ENCODE measurements around the gene TMC5.

DNA sequence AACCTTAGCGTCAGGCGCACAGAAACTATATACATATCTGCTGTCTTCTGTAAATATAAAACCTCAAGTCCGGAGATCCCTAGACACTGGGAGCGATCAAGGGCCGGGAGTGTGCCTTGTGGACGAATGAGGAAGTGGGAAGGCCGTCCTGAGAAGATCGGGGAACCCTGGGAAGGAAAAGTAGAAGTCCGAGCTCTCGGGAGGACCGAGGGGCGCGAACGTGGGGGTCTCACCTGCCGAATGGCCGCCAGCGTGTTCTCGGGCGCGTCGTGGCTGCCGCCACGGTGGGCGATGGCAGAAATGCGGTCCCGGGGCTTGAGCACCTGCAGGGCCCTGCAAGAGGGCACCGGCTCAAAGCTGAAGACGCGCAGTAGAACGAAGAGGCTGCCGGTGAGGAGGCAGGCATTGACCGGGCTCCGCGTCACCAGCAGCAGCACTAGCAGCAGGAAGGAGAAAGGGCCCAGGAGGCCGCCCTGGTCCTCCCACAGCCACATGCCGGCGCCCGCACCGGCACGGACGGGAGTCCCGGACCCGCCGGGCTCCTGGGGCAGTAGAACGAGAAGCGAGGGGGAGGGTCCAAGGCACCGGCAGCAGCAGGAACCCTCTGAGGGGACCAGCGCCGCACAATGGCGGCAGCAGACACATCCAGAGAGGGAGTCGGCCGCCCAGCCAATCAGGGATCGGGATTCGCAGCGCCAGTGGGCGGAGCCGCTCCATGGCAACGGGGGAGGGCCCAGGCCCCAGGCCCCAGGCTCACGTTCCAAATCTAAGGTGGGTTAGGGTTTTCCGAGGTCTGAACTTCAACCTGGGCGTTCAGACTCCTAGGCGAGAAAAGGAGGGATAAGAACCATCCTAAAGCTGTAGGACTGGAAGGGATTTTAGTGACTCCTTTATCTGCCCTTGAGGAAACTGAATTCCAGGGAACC lies 104.1 kb downstream of the TMC5 start, which contains the start of gene GDE1:
- TF ChIP-seq, protein P1, sequence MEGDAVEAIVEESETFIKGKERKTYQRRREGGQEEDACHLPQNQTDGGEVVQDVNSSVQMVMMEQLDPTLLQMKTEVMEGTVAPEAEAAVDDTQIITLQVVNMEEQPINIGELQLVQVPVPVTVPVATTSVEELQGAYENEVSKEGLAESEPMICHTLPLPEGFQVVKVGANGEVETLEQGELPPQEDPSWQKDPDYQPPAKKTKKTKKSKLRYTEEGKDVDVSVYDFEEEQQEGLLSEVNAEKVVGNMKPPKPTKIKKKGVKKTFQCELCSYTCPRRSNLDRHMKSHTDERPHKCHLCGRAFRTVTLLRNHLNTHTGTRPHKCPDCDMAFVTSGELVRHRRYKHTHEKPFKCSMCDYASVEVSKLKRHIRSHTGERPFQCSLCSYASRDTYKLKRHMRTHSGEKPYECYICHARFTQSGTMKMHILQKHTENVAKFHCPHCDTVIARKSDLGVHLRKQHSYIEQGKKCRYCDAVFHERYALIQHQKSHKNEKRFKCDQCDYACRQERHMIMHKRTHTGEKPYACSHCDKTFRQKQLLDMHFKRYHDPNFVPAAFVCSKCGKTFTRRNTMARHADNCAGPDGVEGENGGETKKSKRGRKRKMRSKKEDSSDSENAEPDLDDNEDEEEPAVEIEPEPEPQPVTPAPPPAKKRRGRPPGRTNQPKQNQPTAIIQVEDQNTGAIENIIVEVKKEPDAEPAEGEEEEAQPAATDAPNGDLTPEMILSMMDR (IDR thresholded peaks at IDR 0.05) = peak; percentile 14 to 48 (median 24)
- TF ChIP-seq POLR2A (IDR thresholded peaks at IDR 0.05) (peak; percentile 87 to 92), EP300 (IDR thresholded peaks at IDR 0.05) (peak in 1 of 2 donors; percentile 96)

Data from tibial nerve (tissue), 4 donors.